Gastroesophageal sphincter (tissue), 3 donors: ENCODE results near the gene GSTM5.
"Not testable (repeated sequence)": the region's sequence is repeated elsewhere in the genome, so short reads cannot be mapped to it uniquely, and the experiment has no call there.

Experiments
- CTCF ChIP-seq, 4 experiments: fragments of 200-600 bp in 2 of 4; fragments of 450-650 bp in 2 of 4; sonication (generic) in 1 of 4; IDR thresholded peaks; one replicate each; pipeline ENCODE4 v1.5.1; 2017 to 2019; ENCODE audit warnings: antibody characterized with exemption in 4 of 4, mild to moderate bottlenecking in 2 of 4, moderate library complexity in 2 of 4
- EP300 ChIP-seq: sonication (generic); formaldehyde crosslinking; IDR thresholded peaks from one replicate; pipeline ENCODE4 v1.6.1; 2017; ENCODE audit warnings: antibody characterized with exemption, mild to moderate bottlenecking

- not testable (repeated sequence) for TF ChIP-seq CTCF (IDR thresholded peaks at IDR 0.05); EP300
Observed at GRCh38 chr1:109697861-109698260, 14.2 kb upstream of the GSTM5 start.
